GM19397 (cell line): ENCODE data around the gene TSC22D4.
A peak's percentile ranks its signal among the peaks of the same experiment; 100 is the strongest.

Experiments
- ATAC-seq: cut with Tn5 transposase; IDR thresholded peaks from one replicate; pipeline ENCODE4 v1.9.1; 2021; ENCODE audit warnings: mild to moderate bottlenecking, moderate library complexity; ENCODE audit not compliant: unreplicated experiment

TSC22D4 gene

GRCh38 chr7:100430493-100431285, 48.3 kb downstream of the TSC22D4 start:
- ATAC-seq = no peak

GRCh38 chr7:100429637-100430492, 49.1 kb downstream of the TSC22D4 start, which contains the start of gene MEPCE:
MEPCE (plus strand) TSS chr7:100429831; CDS start chr7:100430019, 188 bp downstream.
- peak; percentile 39 for ATAC-seq

GRCh38 chr7:100428967-100429636, 49.9 kb downstream of the TSC22D4 start:
- ATAC-seq = peak; percentile 54

GRCh38 chr7:100428199-100428966, 50.6 kb downstream of the TSC22D4 start, which contains the start of gene ZCWPW1:
ZCWPW1 (minus strand) TSS chr7:100428703; CDS start chr7:100420649, 8,054 bp downstream.
- peak; percentile 47 for ATAC-seq

GRCh38 chr7:100427762-100428198, 51.2 kb downstream of the TSC22D4 start:
- no peak for ATAC-seq

GRCh38 chr7:100426516-100426915, 52.5 kb downstream of the TSC22D4 start:
- no peak for ATAC-seq

- ATAC-seq = no peak
These were observed 53.7 kb downstream of the TSC22D4 start for GRCh38 chr7:100425347-100425746.

GRCh38 chr7:100423315-100423714, 55.7 kb downstream of the TSC22D4 start:
- ATAC-seq = no peak

- no peak for ATAC-seq
These were observed 59.3 kb downstream of the TSC22D4 start for GRCh38 chr7:100419660-100420226.

- no peak for ATAC-seq
These were observed 59.9 kb downstream of the TSC22D4 start for GRCh38 chr7:100418930-100419659.
